Measurements from ENCODE around the gene EI24. TPM values are rescaled to one million over a fixed set of nuclear protein-coding genes. Genes with fewer than 3 reads are reported as not detected.

Gene EI24
- polyA plus RNA-seq, 1 of the 3 experiments (the other 2 are of a cell fraction): 85.5 TPM

DNA sequence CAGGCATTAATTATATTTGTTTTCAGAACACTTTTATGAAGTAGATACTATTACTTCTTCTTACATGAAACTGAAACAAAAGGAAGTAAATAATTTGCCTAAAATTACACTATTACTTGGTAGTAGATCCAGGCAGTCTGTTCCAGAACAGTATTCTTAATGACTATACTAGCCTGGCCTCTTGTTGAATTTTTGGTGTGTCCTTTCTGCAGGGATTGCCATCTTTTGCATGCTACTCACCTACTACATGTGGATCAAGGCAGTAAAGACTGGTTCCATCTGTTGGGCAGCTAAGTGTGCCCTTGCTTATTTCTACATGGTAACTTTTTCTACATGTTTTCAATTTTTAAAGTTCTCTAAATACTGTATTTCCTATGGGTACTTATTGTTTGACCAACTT lies 36.1 kb downstream of the EI24 start:
- Histone ChIP-seq H3K27ac (ENCODE audit: low read depth in 2 of 2, low read length in 1 of 2) (no peak overlapping the region), H3K9me2 (no peaks in the 10 kb centered on the region), H3K27me3 (ENCODE audit: insufficient read depth) (no peaks in the 10 kb centered on the region), H3K9ac (no peak overlapping the region), H3K4me3 (ENCODE audit: low read depth in 2 of 2, low read length in 1 of 2) (no peak overlapping the region), H3K79me2 (ENCODE audit: insufficient read depth) (peaks cover 10% of the 10 kb centered on the region), H4K20me1 (ENCODE audit: insufficient read depth) (no peaks in the 10 kb centered on the region), H3K36me3 (replicated peaks in 1 of 2; ENCODE audit: control insufficient read depth in 1 of 2, insufficient read depth in 2 of 2, low read length in 1 of 2) (peaks cover 77 to 89% of the 10 kb centered on the region in 2 experiments), H3F3A (replicated peaks; ENCODE audit: insufficient read depth) (no peaks in the 10 kb centered on the region), H3K4me1 (ENCODE audit: control insufficient read depth in 1 of 2, insufficient read depth in 2 of 2, low read depth in 1 of 2, low read length in 1 of 2) (no peaks in the 10 kb centered on the region), H2AFZ (ENCODE audit: low read depth) (no peak overlapping the region), H3K9me3 (no peaks in the 10 kb centered on the region), H3K4me2 (no peak overlapping the region)
- TF ChIP-seq SMC3 (IDR thresholded peaks at IDR 0.05; ENCODE audit: low read depth, low read length) (no peak), RAD21 (IDR thresholded peaks at IDR 0.05; ENCODE audit: low read length) (no peak), JUND (IDR thresholded peaks at IDR 0.05) (no peak), TCF12 (IDR thresholded peaks at IDR 0.05) (no peak), ELF1 (IDR thresholded peaks at IDR 0.05) (no peak), EZH2phosphoT487 (IDR thresholded peaks at IDR 0.05; ENCODE audit: borderline replicate concordance, low read depth) (no peak), RXRA (IDR thresholded peaks at IDR 0.05; ENCODE audit: borderline replicate concordance, low read depth) (no peak), SIN3A (IDR thresholded peaks at IDR 0.05; ENCODE audit: borderline replicate concordance, low read depth, low read length) (no peak), CHD2 (IDR thresholded peaks at IDR 0.05; ENCODE audit: low read length, partially characterized antibody) (no peak), YY1 (IDR thresholded peaks at IDR 0.05; ENCODE audit: low read depth) (no peak), NFIC (IDR thresholded peaks at IDR 0.05; ENCODE audit: borderline replicate concordance) (no peak), MXI1 (IDR thresholded peaks at IDR 0.05; ENCODE audit: low read depth, low read length) (no peak), MEF2A (IDR thresholded peaks at IDR 0.05; ENCODE audit: borderline replicate concordance, low read depth) (no peak), FOSL2 (IDR thresholded peaks at IDR 0.05; ENCODE audit: borderline replicate concordance, low read depth) (no peak)
- TF ChIP-seq, protein P1, sequence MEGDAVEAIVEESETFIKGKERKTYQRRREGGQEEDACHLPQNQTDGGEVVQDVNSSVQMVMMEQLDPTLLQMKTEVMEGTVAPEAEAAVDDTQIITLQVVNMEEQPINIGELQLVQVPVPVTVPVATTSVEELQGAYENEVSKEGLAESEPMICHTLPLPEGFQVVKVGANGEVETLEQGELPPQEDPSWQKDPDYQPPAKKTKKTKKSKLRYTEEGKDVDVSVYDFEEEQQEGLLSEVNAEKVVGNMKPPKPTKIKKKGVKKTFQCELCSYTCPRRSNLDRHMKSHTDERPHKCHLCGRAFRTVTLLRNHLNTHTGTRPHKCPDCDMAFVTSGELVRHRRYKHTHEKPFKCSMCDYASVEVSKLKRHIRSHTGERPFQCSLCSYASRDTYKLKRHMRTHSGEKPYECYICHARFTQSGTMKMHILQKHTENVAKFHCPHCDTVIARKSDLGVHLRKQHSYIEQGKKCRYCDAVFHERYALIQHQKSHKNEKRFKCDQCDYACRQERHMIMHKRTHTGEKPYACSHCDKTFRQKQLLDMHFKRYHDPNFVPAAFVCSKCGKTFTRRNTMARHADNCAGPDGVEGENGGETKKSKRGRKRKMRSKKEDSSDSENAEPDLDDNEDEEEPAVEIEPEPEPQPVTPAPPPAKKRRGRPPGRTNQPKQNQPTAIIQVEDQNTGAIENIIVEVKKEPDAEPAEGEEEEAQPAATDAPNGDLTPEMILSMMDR (IDR thresholded peaks at IDR 0.05): no peak
- ChIA-PET POLR2A (no interaction called here), CTCF (no interaction called here)
- DNase-seq: no peak

DNA sequence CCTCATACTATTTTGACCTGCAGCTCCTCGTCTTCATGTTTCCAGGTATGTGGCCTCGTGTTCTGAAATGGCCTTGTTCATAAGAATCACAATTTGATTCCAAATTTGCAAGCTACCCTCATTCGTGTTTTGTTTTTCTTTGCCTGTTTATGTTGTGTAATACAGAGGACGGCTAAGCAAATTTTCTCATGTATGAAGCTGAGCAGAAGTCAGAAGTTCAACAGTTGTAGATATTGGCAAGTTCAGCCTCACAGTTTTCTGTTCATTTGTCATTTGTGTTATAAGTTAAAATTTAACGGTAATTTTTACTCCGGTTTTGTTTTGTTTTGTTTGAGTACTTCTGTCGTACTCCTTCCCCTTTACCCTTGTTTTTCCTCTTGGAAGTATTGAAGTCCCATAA lies 40.3 kb downstream of the EI24 start:
- WGBS (ENCODE audit: low lambda C conversion rate): 84% methylated on average over 7 of the region's 7 CpGs

More for the DNA sequence above, 40.3 kb downstream of the EI24 start:
- Histone ChIP-seq H3K4me1 (ENCODE audit: control insufficient read depth in 1 of 2, insufficient read depth in 2 of 2, low read depth in 1 of 2, low read length in 1 of 2) (no peaks in the 10 kb centered on the region), H3K4me3 (ENCODE audit: low read depth in 2 of 2, low read length in 1 of 2) (no peak overlapping the region), H3K27me3 (ENCODE audit: insufficient read depth) (no peaks in the 10 kb centered on the region), H3K9me3 (no peaks in the 10 kb centered on the region), H3K79me2 (ENCODE audit: insufficient read depth) (no peaks in the 10 kb centered on the region), H3K9ac (no peak overlapping the region), H2AFZ (ENCODE audit: low read depth) (no peak overlapping the region), H3K9me2 (no peaks in the 10 kb centered on the region), H3K36me3 (replicated peaks in 1 of 2; ENCODE audit: control insufficient read depth in 1 of 2, insufficient read depth in 2 of 2, low read length in 1 of 2) (peaks cover 86 to 92% of the 10 kb centered on the region in 2 experiments), H3F3A (replicated peaks; ENCODE audit: insufficient read depth) (no peaks in the 10 kb centered on the region), H3K4me2 (no peak overlapping the region), H4K20me1 (ENCODE audit: insufficient read depth) (no peaks in the 10 kb centered on the region), H3K27ac (ENCODE audit: low read depth in 2 of 2, low read length in 1 of 2) (no peak overlapping the region)
- no peak for DNase-seq
- TF ChIP-seq JUND (IDR thresholded peaks at IDR 0.05) (no peak), GABPA (IDR thresholded peaks at IDR 0.05; ENCODE audit: low read depth) (no peak), FOXJ3 (CRISPR knock-in tag; IDR thresholded peaks at IDR 0.05) (no peak), RCOR1 (IDR thresholded peaks at IDR 0.05; ENCODE audit: low read length) (no peak), MEF2A (IDR thresholded peaks at IDR 0.05; ENCODE audit: borderline replicate concordance, low read depth) (no peak), NRF1 (IDR thresholded peaks at IDR 0.05; ENCODE audit: low read depth, low read length) (no peak), CHD2 (IDR thresholded peaks at IDR 0.05; ENCODE audit: low read length, partially characterized antibody) (no peak), FOSL2 (IDR thresholded peaks at IDR 0.05; ENCODE audit: borderline replicate concordance, low read depth) (no peak)
- TF ChIP-seq, protein P1 (IDR thresholded peaks at IDR 0.05): no peak
- TF ChIP-seq, protein P2, sequence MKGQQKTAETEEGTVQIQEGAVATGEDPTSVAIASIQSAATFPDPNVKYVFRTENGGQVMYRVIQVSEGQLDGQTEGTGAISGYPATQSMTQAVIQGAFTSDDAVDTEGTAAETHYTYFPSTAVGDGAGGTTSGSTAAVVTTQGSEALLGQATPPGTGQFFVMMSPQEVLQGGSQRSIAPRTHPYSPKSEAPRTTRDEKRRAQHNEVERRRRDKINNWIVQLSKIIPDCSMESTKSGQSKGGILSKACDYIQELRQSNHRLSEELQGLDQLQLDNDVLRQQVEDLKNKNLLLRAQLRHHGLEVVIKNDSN (IDR thresholded peaks at IDR 0.05; ENCODE audit: borderline replicate concordance, low read depth): no peak
- TF ChIP-seq, protein P3, sequence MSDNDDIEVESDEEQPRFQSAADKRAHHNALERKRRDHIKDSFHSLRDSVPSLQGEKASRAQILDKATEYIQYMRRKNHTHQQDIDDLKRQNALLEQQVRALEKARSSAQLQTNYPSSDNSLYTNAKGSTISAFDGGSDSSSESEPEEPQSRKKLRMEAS (IDR thresholded peaks at IDR 0.05; ENCODE audit: low read depth): no peak
- ChIA-PET POLR2A (no interaction called here), CTCF (interaction anchor here (1.2 kb wide), 1 partner anchor 16 kb away, joined by 4 read pairs; no protein-coding TSS in a partner anchor)

Data from SK-N-SH (cell line).